CD4-positive, alpha-beta T cell treated with Interleukin-6 at 100 ng/mL for 8 hours (primary cell): ENCODE data around the gene AKNA.

ENCODE experiments used
- DNase-seq: peaks from one replicate; pipeline ENCODE4 v3.0.0-alpha.2; 2020; ENCODE audit warnings: mixed read lengths, low spot score

The AKNA gene

GRCh38 chr9:114416906-114417305 is 29.1 kb upstream of the AKNA start:
- no peak for DNase-seq

GRCh38 chr9:114416290-114416689 is 28.5 kb upstream of the AKNA start:
- DNase-seq: no peak

- DNase-seq: no peak
Observed at GRCh38 chr9:114414346-114414745, 26.6 kb upstream of the AKNA start.

GRCh38 chr9:114413861-114414301 is 26.1 kb upstream of the AKNA start:
- DNase-seq: no peak

- DNase-seq: no peak
Observed at GRCh38 chr9:114412048-114412683, 24.4 kb upstream of the AKNA start.

GRCh38 chr9:114411452-114411851 is 23.7 kb upstream of the AKNA start:
- no peak for DNase-seq

GRCh38 chr9:114410910-114411309 is 23.1 kb upstream of the AKNA start:
- no peak for DNase-seq

GRCh38 chr9:114409842-114410241 is 22.1 kb upstream of the AKNA start:
- DNase-seq: no peak

- DNase-seq: no peak
Observed at GRCh38 chr9:114409103-114409780, 21.5 kb upstream of the AKNA start.

GRCh38 chr9:114408645-114409044 is 20.9 kb upstream of the AKNA start:
- DNase-seq: no peak

- no peak for DNase-seq
Observed at GRCh38 chr9:114407889-114408288, 20.1 kb upstream of the AKNA start.

- DNase-seq: no peak
Observed at GRCh38 chr9:114406441-114406840, 18.7 kb upstream of the AKNA start.

GRCh38 chr9:114405294-114406034 is 17.7 kb upstream of the AKNA start:
- DNase-seq: peak; percentile 82

GRCh38 chr9:114404531-114404930 is 16.7 kb upstream of the AKNA start:
- no peak for DNase-seq

- DNase-seq: no peak
Observed at GRCh38 chr9:114403153-114403756, 15.5 kb upstream of the AKNA start.

GRCh38 chr9:114401344-114401743 is 13.6 kb upstream of the AKNA start:
- DNase-seq: no peak

- DNase-seq: no peak
Observed at GRCh38 chr9:114400772-114401171, 13.0 kb upstream of the AKNA start.

GRCh38 chr9:114400219-114400618 is 12.4 kb upstream of the AKNA start:
- no peak for DNase-seq

- DNase-seq: no peak
Observed at GRCh38 chr9:114399381-114399780, 11.6 kb upstream of the AKNA start.

- DNase-seq: peak; percentile 94
Observed at GRCh38 chr9:114397848-114398605, 10.2 kb upstream of the AKNA start.

- no peak for DNase-seq
Observed at GRCh38 chr9:114397219-114397847, 9.6 kb upstream of the AKNA start.
